PFSK-1 (cell line): ENCODE data around the gene PHACTR3.

Experiments used
- POLR2AphosphoS5 ChIP-seq: IDR thresholded peaks from 2 replicates; pipeline ENCODE4 v1.6.1; 2012; ENCODE audit warnings: low read depth, mild to moderate bottlenecking, control low read depth, low read length, moderate library complexity
- TF ChIP-seq, protein P1 (sequence below), 2 experiments: IDR thresholded peaks; 2 replicates each; pipeline versions ENCODE4 v1.6.1 to v1.8.0; 2011 to 2012; ENCODE audit warnings: low read depth in 2 of 2, low read length in 2 of 2, control low read depth in 1 of 2, inconsistent platforms in 1 of 2, mild to moderate bottlenecking in 1 of 2, moderate library complexity in 1 of 2; ENCODE audit not compliant: insufficient read depth in 1 of 2

DNA sequence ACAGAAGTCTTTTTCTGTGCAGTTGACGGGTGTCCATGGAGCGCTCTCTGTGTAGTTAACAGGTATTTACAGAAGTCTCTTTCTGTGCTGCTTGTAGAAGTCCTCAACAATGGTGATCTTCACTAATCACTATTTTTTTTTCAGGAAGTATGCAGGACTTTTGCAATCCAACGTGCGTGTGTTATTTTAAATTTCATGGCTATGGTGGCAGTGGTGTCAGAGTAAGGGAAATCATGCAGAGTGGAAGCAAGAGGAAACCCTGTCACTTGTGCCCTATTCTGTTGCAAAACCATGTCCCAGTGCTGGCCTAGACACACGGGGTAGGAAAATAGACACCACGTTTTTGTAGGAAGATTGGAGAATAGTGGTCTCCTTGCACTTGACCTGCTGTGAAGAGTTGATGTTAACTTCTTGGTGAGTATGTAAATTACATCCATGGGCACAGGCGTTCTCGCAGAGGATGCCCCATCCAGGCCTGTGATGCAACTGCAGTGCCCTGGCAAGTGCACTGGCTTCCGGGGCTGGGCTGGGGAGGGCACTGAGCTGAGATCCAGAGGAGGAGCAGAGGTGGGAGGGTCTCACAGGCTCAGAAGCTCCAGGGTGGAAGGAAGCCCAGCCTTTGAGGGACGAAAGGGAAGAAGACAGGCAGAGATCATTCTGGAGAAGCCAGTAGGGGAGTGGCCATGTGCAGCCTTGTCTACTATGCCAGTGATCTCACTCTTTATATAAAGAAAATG is 182.6 kb downstream of the PHACTR3 start:
- TF ChIP-seq, protein P1, sequence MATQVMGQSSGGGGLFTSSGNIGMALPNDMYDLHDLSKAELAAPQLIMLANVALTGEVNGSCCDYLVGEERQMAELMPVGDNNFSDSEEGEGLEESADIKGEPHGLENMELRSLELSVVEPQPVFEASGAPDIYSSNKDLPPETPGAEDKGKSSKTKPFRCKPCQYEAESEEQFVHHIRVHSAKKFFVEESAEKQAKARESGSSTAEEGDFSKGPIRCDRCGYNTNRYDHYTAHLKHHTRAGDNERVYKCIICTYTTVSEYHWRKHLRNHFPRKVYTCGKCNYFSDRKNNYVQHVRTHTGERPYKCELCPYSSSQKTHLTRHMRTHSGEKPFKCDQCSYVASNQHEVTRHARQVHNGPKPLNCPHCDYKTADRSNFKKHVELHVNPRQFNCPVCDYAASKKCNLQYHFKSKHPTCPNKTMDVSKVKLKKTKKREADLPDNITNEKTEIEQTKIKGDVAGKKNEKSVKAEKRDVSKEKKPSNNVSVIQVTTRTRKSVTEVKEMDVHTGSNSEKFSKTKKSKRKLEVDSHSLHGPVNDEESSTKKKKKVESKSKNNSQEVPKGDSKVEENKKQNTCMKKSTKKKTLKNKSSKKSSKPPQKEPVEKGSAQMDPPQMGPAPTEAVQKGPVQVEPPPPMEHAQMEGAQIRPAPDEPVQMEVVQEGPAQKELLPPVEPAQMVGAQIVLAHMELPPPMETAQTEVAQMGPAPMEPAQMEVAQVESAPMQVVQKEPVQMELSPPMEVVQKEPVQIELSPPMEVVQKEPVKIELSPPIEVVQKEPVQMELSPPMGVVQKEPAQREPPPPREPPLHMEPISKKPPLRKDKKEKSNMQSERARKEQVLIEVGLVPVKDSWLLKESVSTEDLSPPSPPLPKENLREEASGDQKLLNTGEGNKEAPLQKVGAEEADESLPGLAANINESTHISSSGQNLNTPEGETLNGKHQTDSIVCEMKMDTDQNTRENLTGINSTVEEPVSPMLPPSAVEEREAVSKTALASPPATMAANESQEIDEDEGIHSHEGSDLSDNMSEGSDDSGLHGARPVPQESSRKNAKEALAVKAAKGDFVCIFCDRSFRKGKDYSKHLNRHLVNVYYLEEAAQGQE (IDR thresholded peaks at IDR 0.05; ENCODE audit: insufficient read depth in 1 of 2, low read depth in 2 of 2, low read length in 2 of 2), result no peak
- TF ChIP-seq POLR2AphosphoS5, result no peak
